ENCODE data around the gene DNAAF6. TPM values are rescaled to one million over a fixed set of nuclear protein-coding genes. Genes with fewer than 3 reads are reported as not detected.
"Not testable (repeated sequence)": the region's sequence is repeated elsewhere in the genome, so short reads cannot be mapped to it uniquely, and the experiment has no call there.

DNAAF6 gene
- polyA plus RNA-seq, 1 of the 3 experiments (the other 2 are of a cell fraction): not detected

DNA sequence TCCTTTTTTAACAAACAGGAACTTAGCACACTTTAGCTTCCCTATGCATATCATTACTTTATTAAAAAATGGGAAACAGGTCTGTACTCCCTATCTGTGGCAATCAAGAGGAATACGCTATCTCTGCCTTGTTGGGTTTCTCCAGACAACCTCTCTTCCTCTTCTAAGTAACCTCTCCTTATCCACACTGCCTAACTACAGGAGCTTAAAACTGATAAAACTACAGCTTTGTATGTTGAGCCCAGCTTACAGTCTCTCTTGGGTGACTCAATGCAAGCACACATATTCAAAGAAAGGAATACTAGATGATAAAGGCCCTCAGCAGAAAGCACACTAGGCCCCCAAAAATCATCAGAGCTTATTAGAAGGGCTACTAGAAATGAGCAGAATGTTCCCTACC lies 9.1 kb upstream of the DNAAF6 start:
- H3K27ac ChIP-seq (ENCODE audit: low read depth in 2 of 2, low read length in 1 of 2): no peak overlapping the region
- CTCF ChIA-PET: no interaction called here
- no peaks in the 10 kb centered on the region for H3K9me3 ChIP-seq
- H3K4me1 ChIP-seq (ENCODE audit: control insufficient read depth in 1 of 2, insufficient read depth in 2 of 2, low read depth in 1 of 2, low read length in 1 of 2): no peaks in the 10 kb centered on the region
- H4K20me1 ChIP-seq (ENCODE audit: insufficient read depth): no peaks in the 10 kb centered on the region
- no peak overlapping the region for H3K9ac ChIP-seq
- TF ChIP-seq RFX5 (IDR thresholded peaks at IDR 0.05; ENCODE audit: low read length) (no peak), ELF1 (IDR thresholded peaks at IDR 0.05) (no peak), RAD21 (IDR thresholded peaks at IDR 0.05; ENCODE audit: low read length) (no peak), SIN3A (IDR thresholded peaks at IDR 0.05; ENCODE audit: borderline replicate concordance, low read depth, low read length) (no peak), REST (IDR thresholded peaks at IDR 0.05; ENCODE audit: low read depth, low read length) (no peak), NFIC (IDR thresholded peaks at IDR 0.05; ENCODE audit: borderline replicate concordance) (no peak), RCOR1 (IDR thresholded peaks at IDR 0.05; ENCODE audit: low read length) (no peak), RXRA (IDR thresholded peaks at IDR 0.05; ENCODE audit: borderline replicate concordance, low read depth) (no peak), USF1 (IDR thresholded peaks at IDR 0.05; ENCODE audit: borderline replicate concordance, low read depth) (no peak), POLR2AphosphoS5 (IDR thresholded peaks at IDR 0.05; ENCODE audit: low read depth, low read length) (no peak), PBX3 (IDR thresholded peaks at IDR 0.05) (no peak)
- POLR2A ChIA-PET: no interaction called here
- H3K9me2 ChIP-seq: no peaks in the 10 kb centered on the region
- WGBS (ENCODE audit: low lambda C conversion rate): 50% methylated on average over 1 of the region's 1 CpG
- no peak overlapping the region for H3K4me3 ChIP-seq (ENCODE audit: low read depth in 2 of 2, low read length in 1 of 2)
- H3F3A ChIP-seq (replicated peaks; ENCODE audit: insufficient read depth): no peaks in the 10 kb centered on the region
- H3K4me2 ChIP-seq: no peak overlapping the region
- H3K27me3 ChIP-seq (ENCODE audit: insufficient read depth): no peaks in the 10 kb centered on the region
- no peak overlapping the region for H2AFZ ChIP-seq (ENCODE audit: low read depth)
- H3K36me3 ChIP-seq (replicated peaks in 1 of 2; ENCODE audit: control insufficient read depth in 1 of 2, insufficient read depth in 2 of 2, low read length in 1 of 2): no peaks in the 10 kb centered on the region
- no peak for DNase-seq
- no peaks in the 10 kb centered on the region for H3K79me2 ChIP-seq (ENCODE audit: insufficient read depth)

DNA sequence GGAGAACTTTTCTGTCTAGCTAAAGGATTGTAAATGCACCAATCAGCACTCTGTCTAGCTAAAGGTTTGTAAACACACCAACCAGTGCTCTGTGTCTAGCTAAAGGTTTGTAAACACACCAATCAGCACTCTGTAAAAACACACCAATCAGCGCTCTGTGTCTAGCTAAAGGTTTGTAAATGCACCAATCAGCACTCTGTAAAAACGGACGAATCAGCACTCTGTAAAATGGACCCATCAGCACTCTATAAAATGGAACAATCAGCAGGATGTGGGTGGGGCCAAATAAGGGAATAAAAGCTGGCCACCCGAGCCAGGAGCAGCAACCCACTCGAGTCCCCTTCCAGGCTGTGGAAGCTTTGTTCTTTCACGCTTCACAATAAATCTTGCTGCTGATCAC lies 8.3 kb upstream of the DNAAF6 start:
- H3K4me3 ChIP-seq (ENCODE audit: low read depth in 2 of 2, low read length in 1 of 2); H3K27me3 ChIP-seq (ENCODE audit: insufficient read depth); CTCF ChIA-PET; H3K9me3 ChIP-seq; DNase-seq; POLR2A ChIA-PET; H3K79me2 ChIP-seq (ENCODE audit: insufficient read depth); H3F3A ChIP-seq (replicated peaks; ENCODE audit: insufficient read depth); H2AFZ ChIP-seq (ENCODE audit: low read depth); H3K9me2 ChIP-seq; H3K9ac ChIP-seq; H3K4me1 ChIP-seq (ENCODE audit: control insufficient read depth in 1 of 2, insufficient read depth in 2 of 2, low read depth in 1 of 2, low read length in 1 of 2); H4K20me1 ChIP-seq (ENCODE audit: insufficient read depth); H3K27ac ChIP-seq (ENCODE audit: low read depth in 2 of 2, low read length in 1 of 2); H3K4me2 ChIP-seq; H3K36me3 ChIP-seq (replicated peaks in 1 of 2; ENCODE audit: control insufficient read depth in 1 of 2, insufficient read depth in 2 of 2, low read length in 1 of 2): not testable (repeated sequence)
- WGBS (ENCODE audit: low lambda C conversion rate): 48% methylated on average over 6 of the region's 6 CpGs

Measured in SK-N-SH (cell line).